Stimulated activated CD4-positive, alpha-beta T cell treated with anti-CD3 and anti-CD28 coated beads, Interleukin-4, amount 100 ng/mL, for 1 hour (primary cell): Measurements from ENCODE around the gene KLF17.

Experiments
- DNase-seq: peaks from one replicate; pipeline ENCODE4 v3.0.0-alpha.2; 2020

Gene KLF17

GRCh38 chr1:44118682-44119081 lies at the start of gene KLF17:
Gene KLF17 (plus strand): TSS chr1:44118821. CDS start chr1:44118908, 87 bp downstream.
- no peak for DNase-seq

GRCh38 chr1:44071461-44071860 lies 47.2 kb upstream of the KLF17 start:
- DNase-seq = no peak

- DNase-seq = no peak
Measured at GRCh38 chr1:44072204-44072603, 46.4 kb upstream of the KLF17 start.

- no peak for DNase-seq
Measured at GRCh38 chr1:44072821-44073220, 45.8 kb upstream of the KLF17 start.

GRCh38 chr1:44073528-44073927 lies 45.1 kb upstream of the KLF17 start:
- DNase-seq = no peak

GRCh38 chr1:44074415-44074814 lies 44.2 kb upstream of the KLF17 start:
- no peak for DNase-seq

- DNase-seq = no peak
Measured at GRCh38 chr1:44076066-44076465, 42.6 kb upstream of the KLF17 start.

GRCh38 chr1:44077421-44077820 lies 41.2 kb upstream of the KLF17 start:
- DNase-seq = no peak

GRCh38 chr1:44078104-44078503 lies 40.5 kb upstream of the KLF17 start:
- no peak for DNase-seq

- no peak for DNase-seq
Measured at GRCh38 chr1:44079566-44079965, 39.1 kb upstream of the KLF17 start.

GRCh38 chr1:44084998-44085675 lies 33.5 kb upstream of the KLF17 start:
- DNase-seq = no peak

GRCh38 chr1:44086692-44087474 lies 31.7 kb upstream of the KLF17 start:
- no peak for DNase-seq

- no peak for DNase-seq
Measured at GRCh38 chr1:44089371-44090048, 29.1 kb upstream of the KLF17 start.

GRCh38 chr1:44090429-44091252 lies 28.0 kb upstream of the KLF17 start:
- no peak for DNase-seq

GRCh38 chr1:44094047-44094446 lies 24.6 kb upstream of the KLF17 start:
- no peak for DNase-seq

- no peak for DNase-seq
Measured at GRCh38 chr1:44100183-44100868, 18.3 kb upstream of the KLF17 start.

GRCh38 chr1:44101328-44101727 lies 17.3 kb upstream of the KLF17 start:
- no peak for DNase-seq

GRCh38 chr1:44103270-44104131 lies 15.1 kb upstream of the KLF17 start:
- DNase-seq = no peak

- no peak for DNase-seq
Measured at GRCh38 chr1:44105810-44106209, 12.8 kb upstream of the KLF17 start.

- DNase-seq = no peak
Measured at GRCh38 chr1:44108241-44108640, 10.4 kb upstream of the KLF17 start.

GRCh38 chr1:44108971-44109370 lies 9.7 kb upstream of the KLF17 start:
- no peak for DNase-seq
